Sigmoid colon (tissue), 7 donors: ENCODE data around the gene SHANK3. TPM values are rescaled to one million over a fixed set of nuclear protein-coding genes. Genes with fewer than 3 reads are reported as not detected.

Experiments
- DNase-seq: peaks from one replicate; pipeline ENCODE4 v3.0.0-alpha.2; 2019
- H3K27ac ChIP-seq, 4 donors: fragments of 200-600 bp; sonication (generic); one replicate each; pipeline ENCODE4 v1.5.1; 2016 to 2019; ENCODE audit warnings: mild to moderate bottlenecking in 1 of 4
- H3K27me3 ChIP-seq, 3 donors: fragments of 200-600 bp; sonication (generic); one replicate each; pipeline ENCODE4 v1.5.1; 2019; ENCODE audit warnings: mild to moderate bottlenecking in 1 of 3
- H3K36me3 ChIP-seq, 4 donors: fragments of 200-600 bp; sonication (generic); one replicate each; pipeline ENCODE4 v1.5.1; 2016 to 2019
- H3K4me1 ChIP-seq, 4 donors: fragments of 200-600 bp; sonication (generic); one replicate each; pipeline ENCODE4 v1.5.1; 2017 to 2019
- H3K4me3 ChIP-seq, 4 donors: fragments of 200-600 bp; sonication (generic); one replicate each; pipeline ENCODE4 v1.5.1; 2017 to 2019; ENCODE audit warnings: mild to moderate bottlenecking in 2 of 4, moderate library complexity in 1 of 4
- H3K9me3 ChIP-seq, 4 donors: fragments of 200-600 bp in 3 of 4; sonication (generic) in 3 of 4; one replicate each; pipeline versions ENCODE4 v1.5.1 to v1.6.1; 2013 to 2019
- EP300 ChIP-seq, 4 donors: sonication (generic); formaldehyde crosslinking; IDR thresholded peaks; one replicate each; pipeline ENCODE4 v1.6.1; 2017; ENCODE audit warnings: antibody characterized with exemption in 4 of 4
- POLR2A ChIP-seq, 2 donors: fragments of 450-650 bp; IDR thresholded peaks; one replicate each; pipeline ENCODE4 v1.6.1; 2016; ENCODE audit warnings: antibody characterized with exemption in 2 of 2, mild to moderate bottlenecking in 2 of 2, moderate library complexity in 2 of 2
- POLR2AphosphoS5 ChIP-seq, 4 donors: sonication (generic); formaldehyde crosslinking; IDR thresholded peaks; one replicate each; pipeline ENCODE4 v1.6.1; 2017; ENCODE audit warnings: antibody characterized with exemption in 4 of 4
- WGBS, 2 donors: extraction: QIAGEN DNeasy Blood & Tissue Kit; methylation state at CpG; one replicate each; pipeline ENCODE4 v1.1.7; 2013; 5-methylcytosine and 5-hydroxymethylcytosine counted together
- intact Hi-C: fragments of 100-400 bp; cut with DNase I; formaldehyde crosslinking; loops from one replicate; pipeline ENCODE4 v1.15.1; 2023
- polyA plus RNA-seq, 3 donors: library from polyadenylated mRNA; stranded (reverse); fragments of 200-250 nt; gene quantifications; one replicate each; pipeline ENCODE4 v1.2.3, GENCODE V29; 2013
- total RNA-seq, 4 donors: library from RNA; depleted of rRNA; stranded (reverse); fragments of >200 nt; gene quantifications; one replicate each; pipeline ENCODE4 v1.1.0, GENCODE V29; 2016
- TF ChIP-seq, protein P1 (sequence below), 4 experiments: fragments of 450-650 bp in 3 of 4; fragments of 200-600 bp in 1 of 4; IDR thresholded peaks; one replicate each; pipeline ENCODE4 v1.5.1; 2016 to 2019; ENCODE audit warnings: antibody characterized with exemption in 4 of 4, mild to moderate bottlenecking in 3 of 4, moderate library complexity in 2 of 4
- donor health status: healthy with polysubstance abuse.
- donor health status: Bipolar disorder and iron deficiency.
- donor health status: healthy.

SHANK3 gene
- total and polyA plus RNA-seq, 7 donors: 0.23 to 14.4 (median 3.2) TPM

DNA sequence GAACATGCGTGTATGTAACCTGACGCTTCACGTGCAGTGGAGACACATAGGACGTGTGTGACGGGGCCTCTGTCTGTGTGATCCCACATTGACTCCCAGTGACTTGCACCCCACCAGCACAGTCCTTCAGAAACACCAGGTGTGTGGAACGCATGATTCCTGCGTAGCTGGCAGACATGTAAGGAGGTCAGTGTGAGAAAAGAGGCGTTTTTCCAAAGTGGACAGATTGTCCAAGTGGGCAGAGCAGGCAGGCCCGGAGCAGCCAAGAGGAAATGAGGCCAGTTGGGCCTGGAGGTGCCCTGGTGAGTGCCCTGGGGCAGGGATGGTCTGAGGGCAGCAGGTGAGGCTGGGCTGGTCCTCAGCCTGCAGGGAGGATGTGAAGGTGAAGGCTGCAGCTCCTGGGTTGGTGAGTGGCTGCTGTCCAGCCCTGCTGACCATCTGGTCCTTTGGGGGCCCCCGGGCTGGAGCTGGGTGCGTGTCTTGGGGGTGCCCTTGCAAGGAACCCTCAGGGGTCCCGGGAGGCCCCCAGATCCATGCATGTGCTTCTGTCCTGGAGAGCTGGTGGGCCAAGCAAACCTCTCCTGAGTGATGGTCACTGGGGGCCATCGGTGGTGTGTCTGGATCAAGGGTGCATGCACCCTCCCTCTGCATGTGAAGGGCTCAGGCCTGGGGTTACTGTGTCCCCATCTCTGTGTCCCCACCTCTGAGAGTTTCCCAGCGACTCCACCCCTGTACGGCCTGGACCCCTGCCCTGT is 26.6 kb downstream of the SHANK3 start:
- intact Hi-C loops: loop anchor here (5.0 kb wide), 1 partner anchor 72 kb away; the partner anchor contains the start of gene ARSA
- H3K9me3 ChIP-seq: no peaks in the 10 kb centered on the region
- peaks cover 0 to 3% (median 0%) of the 10 kb centered on the region in 3 donors for H3K27me3 ChIP-seq
- H3K36me3 ChIP-seq: no peaks in the 10 kb centered on the region
- H3K27ac ChIP-seq: no peak overlapping the region
- H3K4me3 ChIP-seq: no peak overlapping the region
- DNase-seq: peak; percentile 58
- TF ChIP-seq POLR2A (IDR thresholded peaks at IDR 0.05): no peak
- no peak for TF ChIP-seq POLR2AphosphoS5 (IDR thresholded peaks at IDR 0.05)
- TF ChIP-seq, protein P1, sequence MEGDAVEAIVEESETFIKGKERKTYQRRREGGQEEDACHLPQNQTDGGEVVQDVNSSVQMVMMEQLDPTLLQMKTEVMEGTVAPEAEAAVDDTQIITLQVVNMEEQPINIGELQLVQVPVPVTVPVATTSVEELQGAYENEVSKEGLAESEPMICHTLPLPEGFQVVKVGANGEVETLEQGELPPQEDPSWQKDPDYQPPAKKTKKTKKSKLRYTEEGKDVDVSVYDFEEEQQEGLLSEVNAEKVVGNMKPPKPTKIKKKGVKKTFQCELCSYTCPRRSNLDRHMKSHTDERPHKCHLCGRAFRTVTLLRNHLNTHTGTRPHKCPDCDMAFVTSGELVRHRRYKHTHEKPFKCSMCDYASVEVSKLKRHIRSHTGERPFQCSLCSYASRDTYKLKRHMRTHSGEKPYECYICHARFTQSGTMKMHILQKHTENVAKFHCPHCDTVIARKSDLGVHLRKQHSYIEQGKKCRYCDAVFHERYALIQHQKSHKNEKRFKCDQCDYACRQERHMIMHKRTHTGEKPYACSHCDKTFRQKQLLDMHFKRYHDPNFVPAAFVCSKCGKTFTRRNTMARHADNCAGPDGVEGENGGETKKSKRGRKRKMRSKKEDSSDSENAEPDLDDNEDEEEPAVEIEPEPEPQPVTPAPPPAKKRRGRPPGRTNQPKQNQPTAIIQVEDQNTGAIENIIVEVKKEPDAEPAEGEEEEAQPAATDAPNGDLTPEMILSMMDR (IDR thresholded peaks at IDR 0.05): no peak
- TF ChIP-seq EP300 (IDR thresholded peaks at IDR 0.05): no peak
- peaks cover 0 to 17% (median 14%) of the 10 kb centered on the region in 4 donors for H3K4me1 ChIP-seq
- 92% methylated on average over 15 of the region's 15 CpGs for WGBS, 2 donors

- WGBS, 2 donors: 82 to 86% methylated on average over 15 of the region's 15 CpGs
- Histone ChIP-seq H3K27ac (no peak overlapping the region), H3K4me3 (no peak overlapping the region), H3K4me1 (peaks cover 0 to 19% (median 14%) of the 10 kb centered on the region in 4 donors), H3K36me3 (peaks cover 0 to 5% (median 0%) of the 10 kb centered on the region in 4 donors), H3K27me3 (peaks cover 0 to 3% (median 0%) of the 10 kb centered on the region in 3 donors), H3K9me3 (no peaks in the 10 kb centered on the region)
- intact Hi-C loops: loop anchor here (5.0 kb wide), 1 partner anchor 73 kb away; the partner anchor contains the start of gene ARSA
- TF ChIP-seq, protein P1 (IDR thresholded peaks at IDR 0.05): no peak
- TF ChIP-seq EP300 (IDR thresholded peaks at IDR 0.05) (no peak), POLR2AphosphoS5 (IDR thresholded peaks at IDR 0.05) (no peak), POLR2A (IDR thresholded peaks at IDR 0.05) (no peak)
- peak; percentile 48 for DNase-seq
Observed at GRCh38 chr22:50699756-50700386, 27.2 kb downstream of the SHANK3 start.

- no peak overlapping the region for H3K4me3 ChIP-seq
- H3K36me3 ChIP-seq: peaks cover 0 to 5% (median 0%) of the 10 kb centered on the region in 4 donors
- no peak overlapping the region for H3K27ac ChIP-seq
- WGBS, 2 donors: 73 to 84% methylated on average over 19 of the region's 19 CpGs
- TF ChIP-seq, protein P1 (IDR thresholded peaks at IDR 0.05): no peak
- no peak for TF ChIP-seq POLR2AphosphoS5 (IDR thresholded peaks at IDR 0.05)
- no peak for TF ChIP-seq EP300 (IDR thresholded peaks at IDR 0.05)
- no peak for TF ChIP-seq POLR2A (IDR thresholded peaks at IDR 0.05)
- peaks cover 0 to 25% (median 17%) of the 10 kb centered on the region in 4 donors for H3K4me1 ChIP-seq
- DNase-seq: peak; percentile 57
- H3K9me3 ChIP-seq: no peaks in the 10 kb centered on the region
- intact Hi-C loops: no loop called here
- H3K27me3 ChIP-seq: peaks cover 0 to 3% (median 0%) of the 10 kb centered on the region in 3 donors
Observed at GRCh38 chr22:50700387-50701075, 27.9 kb downstream of the SHANK3 start.

GRCh38 chr22:50701076-50701419 is 28.4 kb downstream of the SHANK3 start:
- no peak for TF ChIP-seq POLR2A (IDR thresholded peaks at IDR 0.05)
- TF ChIP-seq POLR2AphosphoS5 (IDR thresholded peaks at IDR 0.05): no peak
- TF ChIP-seq EP300 (IDR thresholded peaks at IDR 0.05): no peak
- TF ChIP-seq, protein P1 (IDR thresholded peaks at IDR 0.05): no peak
- 44 to 79% methylated on average over 7 of the region's 7 CpGs for WGBS, 2 donors
- Histone ChIP-seq H3K4me3 (no peak overlapping the region), H3K27ac (no peak overlapping the region), H3K9me3 (no peaks in the 10 kb centered on the region), H3K36me3 (peaks cover 0 to 5% (median 0%) of the 10 kb centered on the region in 4 donors), H3K4me1 (peaks cover 0 to 26% (median 17%) of the 10 kb centered on the region in 4 donors), H3K27me3 (peaks cover 0 to 3% (median 0%) of the 10 kb centered on the region in 3 donors)
- DNase-seq: peak; percentile 62
- intact Hi-C loops: no loop called here
